BJ (cell line): ENCODE results near the gene ATXN10. TPM values are rescaled to one million over a fixed set of nuclear protein-coding genes. Genes with fewer than 3 reads are reported as not detected.
A peak's percentile ranks its signal among the peaks of the same experiment; 100 is the strongest.

Source experiments
- CTCF ChIA-PET: fragments of 350-600 bp; formaldehyde crosslinking; extraction: SDS; loops from one replicate; lab custom pipeline; 2021; ENCODE audit warnings: antibody characterized with exemption, inconsistent platforms; lab: Yijun Ruan, JAX
- POLR2A ChIA-PET: fragments of 300-600 bp; sonication (Branson Sonifier 250); formaldehyde crosslinking; extraction: SDS; loops from one replicate; lab custom pipeline; 2021; ENCODE audit warnings: antibody characterized with exemption; lab: Charles Lee
- DNase-seq: peaks from one replicate; pipeline ENCODE4 v3.0.0-alpha.2; 2011; ENCODE audit warnings: low read depth
- H3K27me3 ChIP-seq: 2 replicates; pipeline ENCODE4 v1.6.0; 2011; ENCODE audit warnings: low read length; ENCODE audit not compliant: control insufficient read depth, insufficient read depth
- H3K36me3 ChIP-seq: 2 replicates; pipeline ENCODE4 v1.5.1; 2011; ENCODE audit warnings: low read length; ENCODE audit not compliant: control insufficient read depth, insufficient read depth
- H3K4me3 ChIP-seq: 2 replicates; pipeline ENCODE4 v1.5.1; 2011; ENCODE audit warnings: low read depth, mild to moderate bottlenecking, control low read depth, low read length
- CTCF ChIP-seq: IDR thresholded peaks from 2 replicates; pipeline ENCODE4 v1.5.1; 2011; ENCODE audit warnings: low read depth, mild to moderate bottlenecking, control low read depth, inconsistent platforms, low read length, moderate library complexity; ENCODE audit not compliant: insufficient read depth
- polyA plus RNA-seq: library from polyadenylated mRNA; depleted of rRNA; stranded (reverse); fragments of >200 nt; gene quantifications from 2 replicates; pipeline ENCODE4 v1.2.3, GENCODE V29; 2011

The ATXN10 gene
- polyA plus RNA-seq, 1 experiment, result 328 TPM

GRCh38 chr22:45731041-45731797, 59.6 kb downstream of the ATXN10 start:
- CTCF ChIA-PET, result interaction anchor here (0.7 to 3.2 kb wide), 14 partner anchors 10 to 154 kb away, joined by 3 to 18 read pairs (median 4); partner anchors contain the start of gene ATXN10

GRCh38 chr22:45731798-45732495, 60.3 kb downstream of the ATXN10 start:
- no peak for DNase-seq
- peaks cover 4% of the 10 kb centered on the region for H3K36me3 ChIP-seq
- peak; percentile 53 for TF ChIP-seq CTCF
- no peak overlapping the region for H3K4me3 ChIP-seq
- ChIA-PET POLR2A (no interaction called here), CTCF (interaction anchor here (0.6 to 3.2 kb wide), 14 partner anchors 9 to 154 kb away, joined by 3 to 18 read pairs (median 4); partner anchors contain the start of gene ATXN10)
- no peaks in the 10 kb centered on the region for H3K27me3 ChIP-seq

More at GRCh38 chr22:45731041-45731797, 59.6 kb downstream of the ATXN10 start:
- no peak for TF ChIP-seq CTCF
- POLR2A ChIA-PET, result no interaction called here
- no peak for DNase-seq
- Histone ChIP-seq H3K27me3 (no peaks in the 10 kb centered on the region), H3K4me3 (no peak overlapping the region), H3K36me3 (peaks cover 4% of the 10 kb centered on the region)

- no peak overlapping the region for H3K4me3 ChIP-seq
- no peak for DNase-seq
- CTCF ChIA-PET, result interaction anchor here (0.6 kb wide), 1 partner anchor 69 kb away, joined by 3 read pairs; no protein-coding TSS in a partner anchor
- peaks cover 4% of the 10 kb centered on the region for H3K36me3 ChIP-seq
- no peak for TF ChIP-seq CTCF
- POLR2A ChIA-PET, result no interaction called here
- no peaks in the 10 kb centered on the region for H3K27me3 ChIP-seq
Measured at GRCh38 chr22:45735273-45735672, 63.6 kb downstream of the ATXN10 start.

GRCh38 chr22:45738206-45738605, 66.6 kb downstream of the ATXN10 start:
- Histone ChIP-seq H3K36me3 (peaks cover 8% of the 10 kb centered on the region), H3K4me3 (no peak overlapping the region), H3K27me3 (no peaks in the 10 kb centered on the region)
- ChIA-PET CTCF (no interaction called here), POLR2A (interaction anchor here (0.6 to 0.7 kb wide), 2 partner anchors 20 to 21 kb away, joined by 5 to 6 read pairs; no protein-coding TSS in a partner anchor)
- TF ChIP-seq CTCF, result no peak
- DNase-seq, result peak; percentile 54

- Histone ChIP-seq H3K4me3 (no peak overlapping the region), H3K27me3 (no peaks in the 10 kb centered on the region), H3K36me3 (peaks cover 6% of the 10 kb centered on the region)
- CTCF ChIA-PET, result interaction anchor here (0.6 to 2.1 kb wide), 4 partner anchors 9 to 304 kb away, joined by 3 to 9 read pairs (median 3); no protein-coding TSS in a partner anchor
- TF ChIP-seq CTCF, result no peak
- POLR2A ChIA-PET, result no interaction called here
- DNase-seq, result no peak
Measured at GRCh38 chr22:45740236-45740635, 68.6 kb downstream of the ATXN10 start.
